Measurements from ENCODE around the gene AUTS2.

The AUTS2 gene

GRCh38 chr7:70051726-70052125, 453.5 kb downstream of the AUTS2 start:
- no peak overlapping the region for H3K4me3 ChIP-seq (ENCODE audit: low read length in 2 of 2)
- no peak overlapping the region for H3K27ac ChIP-seq (ENCODE audit: low read depth in 2 of 2, low read length in 2 of 2)
- no peaks in the 10 kb centered on the region for H3K36me3 ChIP-seq (ENCODE audit: control insufficient read depth in 2 of 2, insufficient read depth in 2 of 2, low read length in 2 of 2)
- H3K9ac ChIP-seq (ENCODE audit: low read depth in 1 of 2, low read length in 2 of 2): no peak overlapping the region
- H3K9me3 ChIP-seq (ENCODE audit: control insufficient read depth in 2 of 2, low read length in 2 of 2): no peaks in the 10 kb centered on the region
- H3K27me3 ChIP-seq (ENCODE audit: control insufficient read depth in 2 of 2, insufficient read depth in 2 of 2, low read length in 2 of 2): no peaks in the 10 kb centered on the region
- H3K4me1 ChIP-seq (ENCODE audit: control insufficient read depth in 2 of 2, insufficient read depth in 2 of 2, low read length in 2 of 2): no peaks in the 10 kb centered on the region

- H3K4me3 ChIP-seq (ENCODE audit: low read length in 2 of 2): no peak overlapping the region
- H3K9me3 ChIP-seq (ENCODE audit: control insufficient read depth in 2 of 2, low read length in 2 of 2): no peaks in the 10 kb centered on the region
- no peaks in the 10 kb centered on the region for H3K27me3 ChIP-seq (ENCODE audit: control insufficient read depth in 2 of 2, insufficient read depth in 2 of 2, low read length in 2 of 2)
- no peak overlapping the region for H3K9ac ChIP-seq (ENCODE audit: low read depth in 1 of 2, low read length in 2 of 2)
- no peaks in the 10 kb centered on the region for H3K4me1 ChIP-seq (ENCODE audit: control insufficient read depth in 2 of 2, insufficient read depth in 2 of 2, low read length in 2 of 2)
- H3K27ac ChIP-seq (ENCODE audit: low read depth in 2 of 2, low read length in 2 of 2): no peak overlapping the region
- H3K36me3 ChIP-seq (ENCODE audit: control insufficient read depth in 2 of 2, insufficient read depth in 2 of 2, low read length in 2 of 2): no peaks in the 10 kb centered on the region
Observed at GRCh38 chr7:70052691-70053090, 454.4 kb downstream of the AUTS2 start.

- no peaks in the 10 kb centered on the region for H3K27me3 ChIP-seq (ENCODE audit: control insufficient read depth in 2 of 2, insufficient read depth in 2 of 2, low read length in 2 of 2)
- no peak overlapping the region for H3K4me3 ChIP-seq (ENCODE audit: low read length in 2 of 2)
- no peaks in the 10 kb centered on the region for H3K4me1 ChIP-seq (ENCODE audit: control insufficient read depth in 2 of 2, insufficient read depth in 2 of 2, low read length in 2 of 2)
- H3K27ac ChIP-seq (ENCODE audit: low read depth in 2 of 2, low read length in 2 of 2): no peak overlapping the region
- no peaks in the 10 kb centered on the region for H3K36me3 ChIP-seq (ENCODE audit: control insufficient read depth in 2 of 2, insufficient read depth in 2 of 2, low read length in 2 of 2)
- H3K9ac ChIP-seq (ENCODE audit: low read depth in 1 of 2, low read length in 2 of 2): no peak overlapping the region
- H3K9me3 ChIP-seq (ENCODE audit: control insufficient read depth in 2 of 2, low read length in 2 of 2): no peaks in the 10 kb centered on the region
Observed at GRCh38 chr7:70053421-70053820, 455.1 kb downstream of the AUTS2 start.

- H3K27ac ChIP-seq (ENCODE audit: low read depth in 2 of 2, low read length in 2 of 2): no peak overlapping the region
- H3K36me3 ChIP-seq (ENCODE audit: control insufficient read depth in 2 of 2, insufficient read depth in 2 of 2, low read length in 2 of 2): no peaks in the 10 kb centered on the region
- H3K9me3 ChIP-seq (ENCODE audit: control insufficient read depth in 2 of 2, low read length in 2 of 2): no peaks in the 10 kb centered on the region
- no peaks in the 10 kb centered on the region for H3K27me3 ChIP-seq (ENCODE audit: control insufficient read depth in 2 of 2, insufficient read depth in 2 of 2, low read length in 2 of 2)
- no peaks in the 10 kb centered on the region for H3K4me1 ChIP-seq (ENCODE audit: control insufficient read depth in 2 of 2, insufficient read depth in 2 of 2, low read length in 2 of 2)
- H3K9ac ChIP-seq (ENCODE audit: low read depth in 1 of 2, low read length in 2 of 2): no peak overlapping the region
- no peak overlapping the region for H3K4me3 ChIP-seq (ENCODE audit: low read length in 2 of 2)
Observed at GRCh38 chr7:70053989-70054388, 455.7 kb downstream of the AUTS2 start.

- Histone ChIP-seq H3K4me1 (ENCODE audit: control insufficient read depth in 2 of 2, insufficient read depth in 2 of 2, low read length in 2 of 2) (no peaks in the 10 kb centered on the region), H3K27ac (ENCODE audit: low read depth in 2 of 2, low read length in 2 of 2) (no peak overlapping the region), H3K4me3 (ENCODE audit: low read length in 2 of 2) (no peak overlapping the region), H3K9me3 (ENCODE audit: control insufficient read depth in 2 of 2, low read length in 2 of 2) (no peaks in the 10 kb centered on the region), H3K9ac (ENCODE audit: low read depth in 1 of 2, low read length in 2 of 2) (no peak overlapping the region), H3K36me3 (ENCODE audit: control insufficient read depth in 2 of 2, insufficient read depth in 2 of 2, low read length in 2 of 2) (no peaks in the 10 kb centered on the region), H3K27me3 (ENCODE audit: control insufficient read depth in 2 of 2, insufficient read depth in 2 of 2, low read length in 2 of 2) (no peaks in the 10 kb centered on the region)
Observed at GRCh38 chr7:70056363-70056762, 458.1 kb downstream of the AUTS2 start.

GRCh38 chr7:70060298-70061068, 462.2 kb downstream of the AUTS2 start:
- Histone ChIP-seq H3K27me3 (ENCODE audit: control insufficient read depth in 2 of 2, insufficient read depth in 2 of 2, low read length in 2 of 2) (no peaks in the 10 kb centered on the region), H3K9me3 (ENCODE audit: control insufficient read depth in 2 of 2, low read length in 2 of 2) (no peaks in the 10 kb centered on the region), H3K27ac (ENCODE audit: low read depth in 2 of 2, low read length in 2 of 2) (no peak overlapping the region), H3K4me1 (ENCODE audit: control insufficient read depth in 2 of 2, insufficient read depth in 2 of 2, low read length in 2 of 2) (no peaks in the 10 kb centered on the region), H3K4me3 (ENCODE audit: low read length in 2 of 2) (no peak overlapping the region), H3K36me3 (ENCODE audit: control insufficient read depth in 2 of 2, insufficient read depth in 2 of 2, low read length in 2 of 2) (no peaks in the 10 kb centered on the region), H3K9ac (ENCODE audit: low read depth in 1 of 2, low read length in 2 of 2) (no peak overlapping the region)

- H3K27me3 ChIP-seq (ENCODE audit: control insufficient read depth in 2 of 2, insufficient read depth in 2 of 2, low read length in 2 of 2): no peaks in the 10 kb centered on the region
- H3K4me3 ChIP-seq (ENCODE audit: low read length in 2 of 2): no peak overlapping the region
- H3K27ac ChIP-seq (ENCODE audit: low read depth in 2 of 2, low read length in 2 of 2): no peak overlapping the region
- H3K4me1 ChIP-seq (ENCODE audit: control insufficient read depth in 2 of 2, insufficient read depth in 2 of 2, low read length in 2 of 2): no peaks in the 10 kb centered on the region
- H3K36me3 ChIP-seq (ENCODE audit: control insufficient read depth in 2 of 2, insufficient read depth in 2 of 2, low read length in 2 of 2): no peaks in the 10 kb centered on the region
- no peaks in the 10 kb centered on the region for H3K9me3 ChIP-seq (ENCODE audit: control insufficient read depth in 2 of 2, low read length in 2 of 2)
- H3K9ac ChIP-seq (ENCODE audit: low read depth in 1 of 2, low read length in 2 of 2): no peak overlapping the region
Observed at GRCh38 chr7:70063371-70063770, 465.1 kb downstream of the AUTS2 start.

GRCh38 chr7:70063927-70064326, 465.7 kb downstream of the AUTS2 start:
- Histone ChIP-seq H3K4me3 (ENCODE audit: low read length in 2 of 2) (no peak overlapping the region), H3K9ac (ENCODE audit: low read depth in 1 of 2, low read length in 2 of 2) (no peak overlapping the region)

GRCh38 chr7:70066844-70067243, 468.6 kb downstream of the AUTS2 start:
- H3K9ac ChIP-seq (ENCODE audit: low read depth in 1 of 2, low read length in 2 of 2): no peak overlapping the region
- no peaks in the 10 kb centered on the region for H3K36me3 ChIP-seq (ENCODE audit: control insufficient read depth in 2 of 2, insufficient read depth in 2 of 2, low read length in 2 of 2)
- no peaks in the 10 kb centered on the region for H3K9me3 ChIP-seq (ENCODE audit: control insufficient read depth in 2 of 2, low read length in 2 of 2)
- H3K4me1 ChIP-seq (ENCODE audit: control insufficient read depth in 2 of 2, insufficient read depth in 2 of 2, low read length in 2 of 2): no peaks in the 10 kb centered on the region
- H3K4me3 ChIP-seq (ENCODE audit: low read length in 2 of 2): no peak overlapping the region
- H3K27me3 ChIP-seq (ENCODE audit: control insufficient read depth in 2 of 2, insufficient read depth in 2 of 2, low read length in 2 of 2): no peaks in the 10 kb centered on the region
- H3K27ac ChIP-seq (ENCODE audit: low read depth in 2 of 2, low read length in 2 of 2): no peak overlapping the region

More at GRCh38 chr7:70063927-70064326, 465.7 kb downstream of the AUTS2 start:
- no peaks in the 10 kb centered on the region for H3K9me3 ChIP-seq (ENCODE audit: control insufficient read depth in 2 of 2, low read length in 2 of 2)
- H3K36me3 ChIP-seq (ENCODE audit: control insufficient read depth in 2 of 2, insufficient read depth in 2 of 2, low read length in 2 of 2): no peaks in the 10 kb centered on the region
- no peak overlapping the region for H3K27ac ChIP-seq (ENCODE audit: low read depth in 2 of 2, low read length in 2 of 2)
- H3K27me3 ChIP-seq (ENCODE audit: control insufficient read depth in 2 of 2, insufficient read depth in 2 of 2, low read length in 2 of 2): no peaks in the 10 kb centered on the region
- no peaks in the 10 kb centered on the region for H3K4me1 ChIP-seq (ENCODE audit: control insufficient read depth in 2 of 2, insufficient read depth in 2 of 2, low read length in 2 of 2)

GRCh38 chr7:70068531-70068930, 470.3 kb downstream of the AUTS2 start:
- H3K27me3 ChIP-seq (ENCODE audit: control insufficient read depth in 2 of 2, insufficient read depth in 2 of 2, low read length in 2 of 2): no peaks in the 10 kb centered on the region
- no peak overlapping the region for H3K4me3 ChIP-seq (ENCODE audit: low read length in 2 of 2)
- no peaks in the 10 kb centered on the region for H3K9me3 ChIP-seq (ENCODE audit: control insufficient read depth in 2 of 2, low read length in 2 of 2)
- no peaks in the 10 kb centered on the region for H3K36me3 ChIP-seq (ENCODE audit: control insufficient read depth in 2 of 2, insufficient read depth in 2 of 2, low read length in 2 of 2)
- H3K9ac ChIP-seq (ENCODE audit: low read depth in 1 of 2, low read length in 2 of 2): no peak overlapping the region
- H3K4me1 ChIP-seq (ENCODE audit: control insufficient read depth in 2 of 2, insufficient read depth in 2 of 2, low read length in 2 of 2): no peaks in the 10 kb centered on the region
- H3K27ac ChIP-seq (ENCODE audit: low read depth in 2 of 2, low read length in 2 of 2): no peak overlapping the region

All from mucosa of rectum (tissue), 2 donors.